ENCODE data around the gene EEFSEC.

Gene EEFSEC

GRCh38 chr3:128153156-128154041, at the start of gene EEFSEC:
Gene EEFSEC (plus strand): TSS chr3:128153481. CDS start chr3:128153508, 27 bp downstream.
- peaks cover 11% of the 10 kb centered on the region for H3K4me1 ChIP-seq
- H4K20me1 ChIP-seq, result no peaks in the 10 kb centered on the region
- H3K27ac ChIP-seq, result peak within 1 kb of the TSS; percentile 84
- no peak for TF ChIP-seq Cebpa-rat (IDR thresholded peaks at IDR 0.05)
- H3K27me3 ChIP-seq, result no peaks in the 10 kb centered on the region
- H3K9ac ChIP-seq, result peak within 1 kb of the TSS; percentile 91
- H3K4me2 ChIP-seq, result peak within 1 kb of the TSS; percentile 93
- peak within 1 kb of the TSS; percentile 98 for H3K4me3 ChIP-seq
- peaks cover 27% of the 10 kb centered on the region for H3K9me3 ChIP-seq
- H3K36me3 ChIP-seq, result peaks cover 35% of the 10 kb centered on the region

- H3K27ac ChIP-seq, result no peak overlapping the region
- no peak overlapping the region for H3K4me2 ChIP-seq
- H3K4me1 ChIP-seq, result peaks cover 21% of the 10 kb centered on the region
- H3K9ac ChIP-seq, result no peak overlapping the region
- H3K9me3 ChIP-seq, result no peaks in the 10 kb centered on the region
- H4K20me1 ChIP-seq, result peaks cover 70% of the 10 kb centered on the region
- TF ChIP-seq Cebpa-rat (IDR thresholded peaks at IDR 0.05), result no peak
- no peaks in the 10 kb centered on the region for H3K27me3 ChIP-seq
- H3K36me3 ChIP-seq, result peaks cover 93% of the 10 kb centered on the region
- no peak overlapping the region for H3K4me3 ChIP-seq
Observed at GRCh38 chr3:128107834-128108233, 45.4 kb upstream of the EEFSEC start.

- Histone ChIP-seq H4K20me1 (peaks cover 72% of the 10 kb centered on the region), H3K4me2 (no peak overlapping the region), H3K36me3 (peaks cover 99% of the 10 kb centered on the region)
Observed at GRCh38 chr3:128111147-128111546, 42.1 kb upstream of the EEFSEC start.

GRCh38 chr3:128112357-128112968, 40.8 kb upstream of the EEFSEC start:
- TF ChIP-seq Cebpa-rat (IDR thresholded peaks at IDR 0.05), result no peak

More at GRCh38 chr3:128111147-128111546, 42.1 kb upstream of the EEFSEC start:
- Histone ChIP-seq H3K4me3 (no peak overlapping the region), H3K27me3 (no peaks in the 10 kb centered on the region), H3K9me3 (no peaks in the 10 kb centered on the region), H3K4me1 (peaks cover 7% of the 10 kb centered on the region; the same call in 1 of the 2 replicates), H3K27ac (no peak overlapping the region), H3K9ac (no peak overlapping the region)
- TF ChIP-seq Cebpa-rat (IDR thresholded peaks at IDR 0.05), result no peak

GRCh38 chr3:128113817-128114794, 39.2 kb upstream of the EEFSEC start:
- H3K27me3 ChIP-seq, result no peaks in the 10 kb centered on the region
- H3K9me3 ChIP-seq, result no peaks in the 10 kb centered on the region
- no peak overlapping the region for H3K27ac ChIP-seq
- peaks cover 58% of the 10 kb centered on the region for H4K20me1 ChIP-seq
- H3K9ac ChIP-seq, result no peak overlapping the region
- peak overlapping the region; percentile 9; the same call in 1 of the 2 replicates for H3K4me2 ChIP-seq
- H3K36me3 ChIP-seq, result peaks cover 99% of the 10 kb centered on the region
- H3K4me1 ChIP-seq, result peaks cover 7% of the 10 kb centered on the region; the same call in 1 of the 2 replicates
- no peak overlapping the region for H3K4me3 ChIP-seq
- TF ChIP-seq Cebpa-rat (IDR thresholded peaks at IDR 0.05), result no peak

More at GRCh38 chr3:128112357-128112968, 40.8 kb upstream of the EEFSEC start:
- Histone ChIP-seq H3K9ac (no peak overlapping the region), H3K4me2 (no peak overlapping the region), H3K27me3 (no peaks in the 10 kb centered on the region), H3K9me3 (no peaks in the 10 kb centered on the region), H3K36me3 (peaks cover 99% of the 10 kb centered on the region), H3K4me3 (no peak overlapping the region), H3K4me1 (peaks cover 7% of the 10 kb centered on the region; the same call in 1 of the 2 replicates), H3K27ac (no peak overlapping the region), H4K20me1 (peaks cover 66% of the 10 kb centered on the region)

- no peak for TF ChIP-seq Cebpa-rat (IDR thresholded peaks at IDR 0.05)
- Histone ChIP-seq H3K4me3 (no peak overlapping the region), H4K20me1 (peaks cover 10% of the 10 kb centered on the region; the same call in 1 of the 2 replicates), H3K27me3 (no peaks in the 10 kb centered on the region), H3K4me2 (peak overlapping the region; percentile 86), H3K4me1 (peaks cover 14% of the 10 kb centered on the region), H3K9me3 (no peaks in the 10 kb centered on the region), H3K27ac (no peak overlapping the region), H3K9ac (no peak overlapping the region), H3K36me3 (peaks cover 44% of the 10 kb centered on the region)
Observed at GRCh38 chr3:128122013-128122412, 31.3 kb upstream of the EEFSEC start.

- no peak for TF ChIP-seq Cebpa-rat (IDR thresholded peaks at IDR 0.05)
- peaks cover 32% of the 10 kb centered on the region for H3K36me3 ChIP-seq
- no peaks in the 10 kb centered on the region for H3K27me3 ChIP-seq
- peak overlapping the region; percentile 94 for H3K4me3 ChIP-seq
- H3K9ac ChIP-seq, result peak overlapping the region; percentile 84
- no peaks in the 10 kb centered on the region for H3K9me3 ChIP-seq
- peak overlapping the region; percentile 86 for H3K4me2 ChIP-seq
- peaks cover 5% of the 10 kb centered on the region; the same call in 1 of the 2 replicates for H4K20me1 ChIP-seq
- H3K4me1 ChIP-seq, result peaks cover 14% of the 10 kb centered on the region
- H3K27ac ChIP-seq, result peak overlapping the region; percentile 86
Observed at GRCh38 chr3:128123156-128123537, 30.1 kb upstream of the EEFSEC start.

GRCh38 chr3:128123538-128124368, 29.5 kb upstream of the EEFSEC start, which contains the start of gene RUVBL1:
Gene RUVBL1 (minus strand): TSS chr3:128123812. CDS start chr3:128123724, 88 bp downstream.
- H4K20me1 ChIP-seq, result no peaks in the 10 kb centered on the region; the same call in 1 of the 2 replicates
- peak within 1 kb of the TSS; percentile 84 for H3K9ac ChIP-seq
- TF ChIP-seq Cebpa-rat (IDR thresholded peaks at IDR 0.05), result peak; percentile 47; the same call in 1 of the 2 replicates

More at GRCh38 chr3:128123538-128124368, 29.5 kb upstream of the EEFSEC start, which contains the start of gene RUVBL1:
- peak within 1 kb of the TSS; percentile 86 for H3K27ac ChIP-seq
- H3K4me3 ChIP-seq, result peak within 1 kb of the TSS; percentile 94
- H3K36me3 ChIP-seq, result peaks cover 26% of the 10 kb centered on the region
- H3K4me1 ChIP-seq, result peaks cover 14% of the 10 kb centered on the region
- H3K9me3 ChIP-seq, result no peaks in the 10 kb centered on the region
- H3K4me2 ChIP-seq, result peak within 1 kb of the TSS; percentile 86
- H3K27me3 ChIP-seq, result no peaks in the 10 kb centered on the region

All from BLaER1 (cell line).